HG02973 (cell line): ENCODE results near the gene GPRASP1.
"Not testable (repeated sequence)": the region's sequence is repeated elsewhere in the genome, so short reads cannot be mapped to it uniquely, and the experiment has no call there.

Experiments
- ATAC-seq: cut with Tn5 transposase; IDR thresholded peaks from one replicate; pipeline ENCODE4 v1.9.1; 2021; ENCODE audit warnings: moderate library complexity; ENCODE audit not compliant: unreplicated experiment

The GPRASP1 gene

GRCh38 chrX:102651242-102652011 lies at the start of gene GPRASP1:
Gene GPRASP1, plus strand, starts transcription at chrX:102651483. Its CDS starts 2,431 bp downstream, at chrX:102653914.
- ATAC-seq: peak; percentile 35

- ATAC-seq: no peak
These were observed 47.0 kb upstream of the GPRASP1 start for GRCh38 chrX:102604327-102604726.

- no peak for ATAC-seq
These were observed 45.2 kb upstream of the GPRASP1 start for GRCh38 chrX:102606115-102606514.

- no peak for ATAC-seq
These were observed 40.4 kb upstream of the GPRASP1 start for GRCh38 chrX:102610905-102611304.

- no peak for ATAC-seq
These were observed 27.2 kb upstream of the GPRASP1 start for GRCh38 chrX:102624105-102624504.

- no peak for ATAC-seq
These were observed 23.6 kb upstream of the GPRASP1 start for GRCh38 chrX:102627640-102628039.

- no peak for ATAC-seq
These were observed 13.7 kb upstream of the GPRASP1 start for GRCh38 chrX:102637561-102637960.

GRCh38 chrX:102650903-102651241 lies 411 bp upstream of the GPRASP1 start:
- ATAC-seq: no peak

- ATAC-seq: peak; percentile 84
These were observed 877 bp downstream of the GPRASP1 start for GRCh38 chrX:102652031-102652688.

- ATAC-seq: no peak
These were observed 3.4 kb downstream of the GPRASP1 start for GRCh38 chrX:102654696-102655095.

- no peak for ATAC-seq
These were observed 7.3 kb downstream of the GPRASP1 start for GRCh38 chrX:102658556-102658955.

- peak; percentile 98 for ATAC-seq
These were observed 8.8 kb downstream of the GPRASP1 start for GRCh38 chrX:102659790-102660757.

- not testable (repeated sequence) for ATAC-seq
These were observed 12.5 kb downstream of the GPRASP1 start for GRCh38 chrX:102663820-102664219.

- ATAC-seq: not testable (repeated sequence)
These were observed 15.8 kb downstream of the GPRASP1 start for GRCh38 chrX:102667034-102667433.

GRCh38 chrX:102669526-102669925 lies 18.2 kb downstream of the GPRASP1 start:
- ATAC-seq: no peak

GRCh38 chrX:102672856-102673255 lies 21.6 kb downstream of the GPRASP1 start:
- no peak for ATAC-seq

- not testable (repeated sequence) for ATAC-seq
These were observed 26.2 kb downstream of the GPRASP1 start for GRCh38 chrX:102677479-102677878.

- no peak for ATAC-seq
These were observed 33.7 kb downstream of the GPRASP1 start for GRCh38 chrX:102684772-102685520.

GRCh38 chrX:102694749-102695148 lies 43.5 kb downstream of the GPRASP1 start:
- ATAC-seq: no peak

- ATAC-seq: no peak
These were observed 45.0 kb downstream of the GPRASP1 start for GRCh38 chrX:102696306-102696705.

- ATAC-seq: no peak
These were observed 46.2 kb downstream of the GPRASP1 start for GRCh38 chrX:102697494-102697893.
